NCI-H510A (cell line): Measurements from ENCODE around the gene NHLRC2.
"Not testable (repeated sequence)": the region's sequence is repeated elsewhere in the genome, so short reads cannot be mapped to it uniquely, and the experiment has no call there.

Source experiments
- DNase-seq: peaks from one replicate; lab custom pipeline; 2025; lab: John Stamatoyannopoulos, UW

NHLRC2 gene

GRCh38 chr10:113943196-113943595 lies 88.7 kb downstream of the NHLRC2 start:
- DNase-seq = not testable (repeated sequence)

GRCh38 chr10:113945075-113945686 lies 90.7 kb downstream of the NHLRC2 start:
- no peak for DNase-seq

- DNase-seq = no peak
These were observed 91.2 kb downstream of the NHLRC2 start for GRCh38 chr10:113945687-113946085.

- DNase-seq = no peak
These were observed 93.0 kb downstream of the NHLRC2 start for GRCh38 chr10:113947184-113948041.

GRCh38 chr10:113948048-113948447 lies 93.6 kb downstream of the NHLRC2 start:
- no peak for DNase-seq

- DNase-seq = no peak
These were observed 95.8 kb downstream of the NHLRC2 start for GRCh38 chr10:113950268-113950667.

- DNase-seq = no peak
These were observed 99.2 kb downstream of the NHLRC2 start for GRCh38 chr10:113953505-113954272.

GRCh38 chr10:113954409-113954808 lies 99.9 kb downstream of the NHLRC2 start:
- DNase-seq = no peak

GRCh38 chr10:113957013-113957412 lies 102.6 kb downstream of the NHLRC2 start:
- no peak for DNase-seq

GRCh38 chr10:113958631-113959382 lies 104.3 kb downstream of the NHLRC2 start:
- peak; percentile 78 for DNase-seq

- DNase-seq = peak; percentile 70
These were observed 104.9 kb downstream of the NHLRC2 start for GRCh38 chr10:113959383-113959760.

GRCh38 chr10:113960617-113961181 lies 106.2 kb downstream of the NHLRC2 start:
- DNase-seq = peak; percentile 95

- DNase-seq = peak; percentile 27
These were observed 106.9 kb downstream of the NHLRC2 start for GRCh38 chr10:113961182-113962031.

GRCh38 chr10:113965077-113965476 lies 110.6 kb downstream of the NHLRC2 start:
- no peak for DNase-seq

GRCh38 chr10:113965683-113966082 lies 111.2 kb downstream of the NHLRC2 start:
- DNase-seq = no peak
